KMS-11 (cell line): ENCODE data around the gene POU6F2.

Experiments
- H2AFZ ChIP-seq: fragments of 200-600 bp; sonication (generic); 2 replicates; pipeline ENCODE4 v1.6.1; 2016; ENCODE audit warnings: antibody characterized with exemption, mixed run types, low read depth
- H3K27ac ChIP-seq: fragments of 200-600 bp; sonication (generic); 2 replicates; pipeline ENCODE4 v1.6.1; 2016; ENCODE audit warnings: mild to moderate bottlenecking, mixed run types
- H3K27me3 ChIP-seq: fragments of 200-600 bp; sonication (generic); 2 replicates; pipeline ENCODE4 v1.6.1; 2017; ENCODE audit warnings: mild to moderate bottlenecking, low read depth, mixed run types, moderate library complexity; ENCODE audit not compliant: insufficient read depth
- H3K36me3 ChIP-seq: fragments of 200-600 bp; sonication (generic); 2 replicates; pipeline ENCODE4 v1.6.1; 2017; ENCODE audit warnings: mild to moderate bottlenecking, mixed run types; ENCODE audit not compliant: insufficient read depth
- H3K4me1 ChIP-seq: fragments of 200-600 bp; sonication (generic); 2 replicates; pipeline ENCODE4 v1.6.1; 2016; ENCODE audit warnings: mild to moderate bottlenecking, low read depth, mixed run types; ENCODE audit not compliant: poor library complexity, severe bottlenecking
- H3K4me2 ChIP-seq: fragments of 200-600 bp; sonication (generic); 2 replicates; pipeline ENCODE4 v1.7.0; 2016; ENCODE audit warnings: mild to moderate bottlenecking, mixed run types
- H3K4me3 ChIP-seq: fragments of 200-600 bp; sonication (generic); IDR thresholded peaks from 2 replicates; pipeline ENCODE4 v1.6.1; 2017; ENCODE audit warnings: low read depth, low read length, mixed read lengths; ENCODE audit not compliant: insufficient read depth
- H3K79me2 ChIP-seq: fragments of 200-600 bp; sonication (generic); 2 replicates; pipeline ENCODE4 v1.6.1; 2016; ENCODE audit warnings: low read depth, mixed run types; ENCODE audit not compliant: insufficient read depth
- H3K9ac ChIP-seq: fragments of 200-600 bp; sonication (generic); 2 replicates; pipeline ENCODE4 v1.6.1; 2016; ENCODE audit warnings: mild to moderate bottlenecking, mixed run types
- H4K20me1 ChIP-seq: fragments of 200-600 bp; sonication (generic); 2 replicates; pipeline ENCODE4 v1.6.1; 2016; ENCODE audit warnings: mild to moderate bottlenecking, mixed run types; ENCODE audit not compliant: insufficient read depth
- TF ChIP-seq, protein P1 (sequence below): fragments of 200-600 bp; sonication (generic); conservative IDR thresholded peaks from 2 replicates; pipeline ENCODE4 v1.6.1; 2017; ENCODE audit warnings: low read depth, mild to moderate bottlenecking, antibody characterized with exemption, low read length, moderate library complexity, mixed read lengths

Gene POU6F2

DNA sequence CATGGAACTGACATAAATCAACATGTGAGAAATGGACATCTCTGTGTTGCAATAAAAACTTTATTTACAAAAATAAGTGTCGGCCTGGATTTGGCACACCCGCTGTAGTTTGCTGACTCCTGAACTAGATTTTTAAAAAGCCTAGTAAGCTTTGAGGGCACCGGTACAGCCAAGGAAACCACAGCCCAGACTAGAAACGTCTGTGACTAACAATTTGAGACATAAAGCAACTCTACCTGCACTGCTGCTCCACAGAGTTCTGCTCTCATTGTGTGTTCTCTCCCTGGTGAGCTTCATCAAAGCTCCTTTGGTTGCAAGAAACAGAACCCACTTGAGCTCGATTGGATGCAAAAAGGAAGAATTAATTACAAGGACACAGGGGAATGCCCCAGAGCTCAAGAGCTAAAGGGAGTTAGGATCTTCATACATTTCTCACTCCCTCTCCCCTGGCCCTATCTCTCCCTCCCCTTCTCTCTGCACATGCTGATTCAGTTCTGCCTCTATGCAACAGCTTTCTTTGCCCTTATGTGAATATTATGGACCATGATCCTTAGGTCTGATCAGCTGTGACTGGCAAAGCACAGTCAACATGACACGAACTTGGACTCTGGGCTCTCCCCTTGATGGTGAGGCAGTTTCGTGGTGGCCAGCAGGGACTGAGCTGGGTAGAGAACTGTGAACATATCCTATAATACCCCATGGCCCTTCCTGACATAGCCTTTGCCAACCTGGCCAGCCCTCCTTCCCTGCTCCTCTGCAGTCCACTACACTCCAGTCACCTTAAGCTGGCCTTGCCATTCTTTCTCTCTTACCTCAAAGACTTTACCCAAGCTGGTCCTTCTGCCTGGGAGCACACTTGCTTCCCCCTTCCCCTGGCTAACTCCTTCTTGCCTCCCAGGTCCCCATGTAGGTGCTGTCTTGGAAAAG lies 511.0 kb downstream of the POU6F2 start:
- TF ChIP-seq, protein P1, sequence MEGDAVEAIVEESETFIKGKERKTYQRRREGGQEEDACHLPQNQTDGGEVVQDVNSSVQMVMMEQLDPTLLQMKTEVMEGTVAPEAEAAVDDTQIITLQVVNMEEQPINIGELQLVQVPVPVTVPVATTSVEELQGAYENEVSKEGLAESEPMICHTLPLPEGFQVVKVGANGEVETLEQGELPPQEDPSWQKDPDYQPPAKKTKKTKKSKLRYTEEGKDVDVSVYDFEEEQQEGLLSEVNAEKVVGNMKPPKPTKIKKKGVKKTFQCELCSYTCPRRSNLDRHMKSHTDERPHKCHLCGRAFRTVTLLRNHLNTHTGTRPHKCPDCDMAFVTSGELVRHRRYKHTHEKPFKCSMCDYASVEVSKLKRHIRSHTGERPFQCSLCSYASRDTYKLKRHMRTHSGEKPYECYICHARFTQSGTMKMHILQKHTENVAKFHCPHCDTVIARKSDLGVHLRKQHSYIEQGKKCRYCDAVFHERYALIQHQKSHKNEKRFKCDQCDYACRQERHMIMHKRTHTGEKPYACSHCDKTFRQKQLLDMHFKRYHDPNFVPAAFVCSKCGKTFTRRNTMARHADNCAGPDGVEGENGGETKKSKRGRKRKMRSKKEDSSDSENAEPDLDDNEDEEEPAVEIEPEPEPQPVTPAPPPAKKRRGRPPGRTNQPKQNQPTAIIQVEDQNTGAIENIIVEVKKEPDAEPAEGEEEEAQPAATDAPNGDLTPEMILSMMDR = no peak
- H3K9ac ChIP-seq = no peak overlapping the region
- no peak overlapping the region for H2AFZ ChIP-seq
- no peak overlapping the region for H3K4me3 ChIP-seq
- H3K79me2 ChIP-seq = no peaks in the 10 kb centered on the region
- no peaks in the 10 kb centered on the region for H3K27me3 ChIP-seq
- H3K27ac ChIP-seq = no peak overlapping the region
- no peaks in the 10 kb centered on the region for H3K36me3 ChIP-seq
- no peaks in the 10 kb centered on the region for H4K20me1 ChIP-seq
- no peak overlapping the region for H3K4me2 ChIP-seq
- no peaks in the 10 kb centered on the region for H3K4me1 ChIP-seq

DNA sequence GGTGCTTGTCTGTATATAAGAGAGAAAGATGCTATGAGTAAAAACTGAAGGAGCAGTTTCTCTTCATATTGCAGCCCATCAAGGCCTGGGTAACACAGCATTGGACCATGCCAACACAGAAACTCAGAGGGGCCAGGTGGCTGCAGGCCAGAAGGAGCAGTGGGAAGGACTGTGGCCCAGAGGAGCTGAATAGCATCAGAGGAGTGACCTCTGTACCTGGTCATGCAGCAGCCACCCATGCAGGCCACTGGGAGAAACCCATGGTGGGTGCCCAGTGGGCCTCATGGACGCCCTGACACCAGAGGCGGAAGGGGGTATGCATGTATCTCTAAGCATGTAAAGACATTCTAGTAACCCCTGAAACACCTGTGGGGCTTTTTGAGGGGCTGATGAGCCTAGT lies 512.6 kb downstream of the POU6F2 start:
- Histone ChIP-seq H4K20me1 (no peaks in the 10 kb centered on the region), H3K27ac (no peak overlapping the region), H3K9ac (no peak overlapping the region), H3K4me3 (no peak overlapping the region), H3K79me2 (no peaks in the 10 kb centered on the region), H3K27me3 (no peaks in the 10 kb centered on the region), H3K4me1 (no peaks in the 10 kb centered on the region), H3K36me3 (no peaks in the 10 kb centered on the region), H2AFZ (no peak overlapping the region), H3K4me2 (no peak overlapping the region)
- TF ChIP-seq, protein P1 = no peak

DNA sequence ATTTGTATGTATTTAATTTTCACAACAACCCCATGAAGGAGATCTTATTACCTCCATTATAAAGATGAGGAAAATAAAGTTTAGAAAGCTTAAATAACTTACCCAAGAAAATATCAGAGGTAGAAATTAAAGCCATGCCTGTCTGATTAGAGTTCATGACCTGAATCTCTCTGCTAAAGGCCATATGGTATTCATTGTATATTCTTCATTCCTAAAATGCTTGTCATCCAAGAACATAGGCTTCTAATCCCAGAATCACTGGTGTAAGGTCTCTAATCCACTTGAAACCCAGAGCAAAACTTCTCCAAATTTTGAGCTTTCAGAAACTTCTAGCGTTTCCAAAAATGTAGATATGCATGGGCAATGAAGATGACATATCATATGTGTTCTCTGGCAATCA lies 516.2 kb downstream of the POU6F2 start:
- no peaks in the 10 kb centered on the region for H3K4me1 ChIP-seq
- H3K27me3 ChIP-seq = no peaks in the 10 kb centered on the region
- no peak overlapping the region for H2AFZ ChIP-seq
- no peaks in the 10 kb centered on the region for H4K20me1 ChIP-seq
- no peaks in the 10 kb centered on the region for H3K36me3 ChIP-seq
- H3K4me2 ChIP-seq = no peak overlapping the region
- H3K4me3 ChIP-seq = no peak overlapping the region
- TF ChIP-seq, protein P1 = no peak
- no peak overlapping the region for H3K27ac ChIP-seq
- no peak overlapping the region for H3K9ac ChIP-seq
- H3K79me2 ChIP-seq = no peaks in the 10 kb centered on the region

DNA sequence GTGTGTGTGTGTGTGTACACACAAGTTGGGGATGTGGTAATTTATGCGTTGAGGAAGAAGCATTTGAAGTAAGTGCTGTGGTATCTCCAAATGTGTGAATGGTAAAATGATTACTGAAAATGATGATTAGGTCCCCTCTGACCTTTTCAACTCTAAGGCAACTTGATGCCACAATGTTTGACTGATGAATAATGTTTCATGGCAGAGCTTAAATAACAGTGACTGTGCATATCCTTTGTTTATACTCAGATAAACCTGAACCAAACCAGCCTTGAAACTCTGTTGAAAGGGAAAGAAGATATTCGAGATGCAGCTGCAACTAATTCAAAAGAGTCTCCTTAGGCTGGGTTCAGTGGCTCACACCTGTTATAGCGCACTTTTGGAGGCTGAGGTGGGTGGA lies 523.6 kb downstream of the POU6F2 start:
- Histone ChIP-seq H3K4me3 (no peak overlapping the region), H3K4me1 (no peaks in the 10 kb centered on the region), H3K27me3 (no peaks in the 10 kb centered on the region), H2AFZ (no peak overlapping the region), H3K36me3 (no peaks in the 10 kb centered on the region), H3K4me2 (no peak overlapping the region), H3K79me2 (no peaks in the 10 kb centered on the region), H3K9ac (no peak overlapping the region), H4K20me1 (no peaks in the 10 kb centered on the region), H3K27ac (no peak overlapping the region)
- TF ChIP-seq, protein P1 = no peak
